PC-9 (cell line): Measurements from ENCODE around the gene TMEM14C. TPM values are rescaled to one million over a fixed set of nuclear protein-coding genes. Genes with fewer than 3 reads are reported as not detected.
A peak's percentile ranks its signal among the peaks of the same experiment; 100 is the strongest.

ENCODE experiments used
- BruUV-seq: library from RNA; stranded (reverse); fragments of 400-500 nt; replicated peaks from 2 replicates; lab custom pipeline; 2021; lab: Mats Ljungman, UMichigan
- CTCF ChIA-PET: fragments of 300-600 bp; sonication (Branson Sonifier 250); formaldehyde crosslinking; loops from one replicate; lab custom pipeline; 2022; ENCODE audit warnings: antibody characterized with exemption; lab: Charles Lee
- POLR2A ChIA-PET: fragments of 300-600 bp; sonication (Branson Sonifier 250); formaldehyde crosslinking; loops from one replicate; lab custom pipeline; 2022; ENCODE audit warnings: antibody characterized with exemption; ENCODE audit not compliant: unreplicated experiment; lab: Charles Lee
- DNase-seq, 2 experiments: peaks; one replicate each; pipeline versions ENCODE4 v3.0.0 to v3.0.0-alpha.2; 2015 to 2022; ENCODE audit warnings: mixed read lengths in 1 of 2
- H2AFZ ChIP-seq: fragments of 200-600 bp; sonication (generic); 2 replicates; pipeline ENCODE4 v1.8.1; 2017; ENCODE audit warnings: antibody characterized with exemption
- H3F3A ChIP-seq: fragments of 200-600 bp; sonication (generic); 2 replicates; pipeline ENCODE4 v1.8.1; 2017; ENCODE audit warnings: antibody characterized with exemption, mild to moderate bottlenecking, low read depth; ENCODE audit not compliant: insufficient read depth
- H3K27ac ChIP-seq: fragments of 200-600 bp; sonication (generic); 2 replicates; pipeline ENCODE4 v1.6.1; 2016; ENCODE audit warnings: mixed run types
- H3K27me3 ChIP-seq: fragments of 200-600 bp; sonication (generic); 2 replicates; pipeline ENCODE4 v1.6.1; 2016; ENCODE audit warnings: low read depth, mixed run types; ENCODE audit not compliant: insufficient read depth
- H3K36me3 ChIP-seq: fragments of 200-600 bp; sonication (generic); 2 replicates; pipeline ENCODE4 v1.6.1; 2016; ENCODE audit warnings: low read depth, mixed run types
- H3K4me1 ChIP-seq: fragments of 200-600 bp; sonication (generic); replicated peaks from 2 replicates; pipeline ENCODE4 v1.6.1; 2016; ENCODE audit warnings: mixed run types; ENCODE audit not compliant: insufficient read depth
- H3K4me2 ChIP-seq: fragments of 200-600 bp; sonication (generic); 2 replicates; pipeline ENCODE4 v1.6.1; 2017; ENCODE audit warnings: mixed run types
- H3K4me3 ChIP-seq: fragments of 200-600 bp; sonication (generic); 2 replicates; pipeline ENCODE4 v1.6.1; 2016; ENCODE audit warnings: mixed run types
- H3K79me2 ChIP-seq: fragments of 200-600 bp; sonication (generic); 2 replicates; pipeline ENCODE4 v1.6.1; 2017; ENCODE audit warnings: low read depth, mixed run types
- H3K9me2 ChIP-seq: fragments of 200-600 bp; sonication (generic); 2 replicates; pipeline ENCODE4 v1.8.1; 2017; ENCODE audit warnings: mild to moderate bottlenecking; ENCODE audit not compliant: insufficient read depth
- H3K9me3 ChIP-seq: fragments of 200-600 bp; sonication (generic); 2 replicates; pipeline ENCODE4 v1.8.1; 2016; ENCODE audit warnings: low read depth; ENCODE audit not compliant: insufficient read depth
- H4K20me1 ChIP-seq: fragments of 200-600 bp; sonication (generic); 2 replicates; pipeline ENCODE4 v1.8.1; 2017; ENCODE audit not compliant: insufficient read depth
- EZH2 ChIP-seq: fragments of 200-600 bp; sonication (generic); IDR thresholded peaks from 2 replicates; pipeline ENCODE4 v1.8.0; 2017; ENCODE audit warnings: antibody characterized with exemption, low read depth
- intact Hi-C: fragments of 100-400 bp; cut with micrococcal nuclease; formaldehyde crosslinking; loops from one replicate; pipeline ENCODE4 v1.10.0; 2022; ENCODE audit not compliant: unreplicated experiment
- total RNA-seq: library from RNA; stranded (reverse); gene quantifications from 2 replicates; pipeline ENCODE4 v1.2.3, GENCODE V29; 2021
- TF ChIP-seq, protein P1 (sequence below): fragments of 200-600 bp; sonication (generic); conservative IDR thresholded peaks from 2 replicates; pipeline ENCODE4 v1.6.1; 2017; ENCODE audit warnings: mixed run types, antibody characterized with exemption, mild to moderate bottlenecking, moderate library complexity

Gene TMEM14C
- total RNA-seq, 1 experiment from 2014 or later, result 166 TPM

DNA sequence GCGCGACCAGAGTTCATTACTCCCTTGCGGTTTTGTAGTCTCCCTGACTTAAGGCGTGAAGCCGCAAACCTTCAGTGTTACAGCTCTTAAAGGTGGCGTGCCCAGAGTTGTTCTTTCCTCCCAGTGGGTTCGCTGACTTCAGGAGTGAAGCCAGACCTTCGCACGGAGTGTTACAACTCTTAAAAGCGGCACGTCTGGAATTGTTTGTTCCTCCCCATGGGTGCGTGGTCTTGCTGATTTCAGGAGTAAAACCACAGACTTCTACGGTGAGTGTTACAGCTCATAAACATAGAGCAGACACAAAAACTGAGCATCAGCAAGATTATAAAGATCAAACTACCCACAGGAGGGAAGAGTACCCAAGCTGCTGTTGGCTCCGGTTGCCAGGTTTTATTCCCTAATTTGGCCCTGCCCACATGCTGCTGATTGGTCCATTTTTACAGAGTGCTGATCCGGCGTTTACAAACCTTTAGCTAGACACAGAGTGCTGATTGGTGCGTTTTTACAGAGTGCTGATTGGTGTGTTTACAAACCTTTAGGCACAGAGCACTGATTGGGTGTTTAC lies 10.4 kb downstream of the TMEM14C start:
- ChIA-PET POLR2A (no interaction called here), CTCF (interaction anchor here (0.6 kb wide), 1 partner anchor 68 kb away, joined by 4 read pairs; no protein-coding TSS in a partner anchor)
- Histone ChIP-seq H3K9me3 (no peaks in the 10 kb centered on the region), H4K20me1 (no peaks in the 10 kb centered on the region), H2AFZ (no peak overlapping the region), H3K27ac (0 out of 2 replicates have a peak overlapping the region, but pooled peaks have one; percentile 84), H3K79me2 (no peaks in the 10 kb centered on the region), H3F3A (peaks cover 16% of the 10 kb centered on the region), H3K27me3 (no peaks in the 10 kb centered on the region), H3K4me2 (no peak overlapping the region), H3K4me1 (peaks cover 10% of the 10 kb centered on the region), H3K4me3 (no peak overlapping the region), H3K9me2 (no peaks in the 10 kb centered on the region), H3K36me3 (no peaks in the 10 kb centered on the region)
- DNase-seq, result no peak
- intact Hi-C loops, result no loop called here
- BruUV-seq, result no TSS peak
- TF ChIP-seq, protein P1, sequence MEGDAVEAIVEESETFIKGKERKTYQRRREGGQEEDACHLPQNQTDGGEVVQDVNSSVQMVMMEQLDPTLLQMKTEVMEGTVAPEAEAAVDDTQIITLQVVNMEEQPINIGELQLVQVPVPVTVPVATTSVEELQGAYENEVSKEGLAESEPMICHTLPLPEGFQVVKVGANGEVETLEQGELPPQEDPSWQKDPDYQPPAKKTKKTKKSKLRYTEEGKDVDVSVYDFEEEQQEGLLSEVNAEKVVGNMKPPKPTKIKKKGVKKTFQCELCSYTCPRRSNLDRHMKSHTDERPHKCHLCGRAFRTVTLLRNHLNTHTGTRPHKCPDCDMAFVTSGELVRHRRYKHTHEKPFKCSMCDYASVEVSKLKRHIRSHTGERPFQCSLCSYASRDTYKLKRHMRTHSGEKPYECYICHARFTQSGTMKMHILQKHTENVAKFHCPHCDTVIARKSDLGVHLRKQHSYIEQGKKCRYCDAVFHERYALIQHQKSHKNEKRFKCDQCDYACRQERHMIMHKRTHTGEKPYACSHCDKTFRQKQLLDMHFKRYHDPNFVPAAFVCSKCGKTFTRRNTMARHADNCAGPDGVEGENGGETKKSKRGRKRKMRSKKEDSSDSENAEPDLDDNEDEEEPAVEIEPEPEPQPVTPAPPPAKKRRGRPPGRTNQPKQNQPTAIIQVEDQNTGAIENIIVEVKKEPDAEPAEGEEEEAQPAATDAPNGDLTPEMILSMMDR, result no peak
- no peak for TF ChIP-seq EZH2

DNA sequence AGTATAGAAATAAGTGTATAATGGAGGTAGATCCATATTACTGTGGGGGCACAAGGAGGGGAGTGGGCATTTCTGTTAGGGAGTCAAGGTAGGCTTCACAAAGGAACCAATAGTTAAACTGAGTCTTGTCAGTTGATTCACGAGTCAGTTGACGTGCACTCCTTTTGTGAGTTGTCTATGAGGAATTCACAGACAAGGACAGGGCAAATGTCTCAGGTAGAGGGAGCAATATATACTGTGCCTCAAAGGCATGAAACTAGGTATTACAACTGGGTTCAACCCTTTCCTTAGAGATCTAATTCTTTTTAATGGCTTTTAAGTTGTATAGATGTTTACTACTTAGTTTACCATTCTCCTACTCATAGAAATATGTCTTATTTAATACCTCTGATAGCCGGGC lies 11.0 kb downstream of the TMEM14C start:
- Histone ChIP-seq H3K36me3 (no peaks in the 10 kb centered on the region), H3K4me3 (no peak overlapping the region), H3K9me2 (no peaks in the 10 kb centered on the region), H3K4me1 (peaks cover 10% of the 10 kb centered on the region), H3K4me2 (no peak overlapping the region), H2AFZ (no peak overlapping the region), H4K20me1 (no peaks in the 10 kb centered on the region), H3K9me3 (no peaks in the 10 kb centered on the region), H3K27ac (peak overlapping the region; percentile 84), H3K27me3 (no peaks in the 10 kb centered on the region), H3K79me2 (no peaks in the 10 kb centered on the region), H3F3A (peaks cover 16% of the 10 kb centered on the region)
- POLR2A ChIA-PET, result no interaction called here
- DNase-seq, result no peak
- BruUV-seq, result no TSS peak
- intact Hi-C loops, result no loop called here
- CTCF ChIA-PET, result interaction anchor here (0.6 kb wide), 1 partner anchor 67 kb away, joined by 4 read pairs; no protein-coding TSS in a partner anchor
- TF ChIP-seq, protein P1, result no peak
- no peak for TF ChIP-seq EZH2

DNA sequence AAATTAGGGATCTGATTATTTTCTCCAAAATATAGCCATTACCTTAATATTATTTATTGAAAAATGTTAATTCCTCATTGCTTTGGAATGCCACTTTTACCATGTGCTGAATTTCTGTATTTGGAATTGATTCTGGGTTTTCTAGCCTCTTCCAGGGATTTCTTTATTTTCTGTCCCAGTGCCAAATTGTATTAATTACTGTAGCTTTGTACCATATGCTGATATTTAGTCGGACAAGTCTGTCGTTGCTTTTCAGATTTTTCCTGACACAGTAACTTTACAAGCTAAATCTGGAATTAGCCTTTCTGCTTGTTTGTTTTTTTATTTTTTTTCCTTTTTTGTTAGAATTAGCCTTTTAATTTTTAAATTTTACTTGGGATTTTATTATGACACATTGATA lies 13.9 kb downstream of the TMEM14C start:
- Histone ChIP-seq H3K4me3 (no peak overlapping the region), H3K27me3 (no peaks in the 10 kb centered on the region), H3K9me3 (no peaks in the 10 kb centered on the region), H3K4me1 (peaks cover 10% of the 10 kb centered on the region), H3F3A (peaks cover 16% of the 10 kb centered on the region), H4K20me1 (no peaks in the 10 kb centered on the region), H2AFZ (no peak overlapping the region), H3K36me3 (no peaks in the 10 kb centered on the region), H3K9me2 (no peaks in the 10 kb centered on the region), H3K79me2 (no peaks in the 10 kb centered on the region), H3K27ac (no peak overlapping the region), H3K4me2 (no peak overlapping the region)
- no TSS peak for BruUV-seq
- DNase-seq, result no peak
- intact Hi-C loops, result no loop called here
- TF ChIP-seq, protein P1, result no peak
- TF ChIP-seq EZH2, result no peak
- ChIA-PET CTCF (no interaction called here), POLR2A (no interaction called here)
